ENCODE measurements around the gene PPP3R1. TPM values are rescaled to one million over a fixed set of nuclear protein-coding genes. Genes with fewer than 3 reads are reported as not detected.

PPP3R1 gene
- total RNA-seq = 10 to 100 TPM; 45.7 to 69.4 (median 52.5) TPM
- polyA plus RNA-seq = 10 to 100 TPM; 19.2 to 45.6 (median 26.0) TPM
- long read RNA-seq, donor 1, partial matches to known transcripts = 0 of 1 reads
- long read RNA-seq, donor 1, other reads (novel, unspliced or antisense) = 1 of 1 reads
- long read RNA-seq, donor 2, partial matches to known transcripts = 0 of 3 reads
- long read RNA-seq, donor 2, other reads (novel, unspliced or antisense) = 1 of 3 reads

- Histone ChIP-seq H3K27ac (peak within 1 kb of the TSS; percentile 99), H3K27me3 (ENCODE audit: insufficient read depth in 3 of 3, low read length in 2 of 3) (no peaks in the 10 kb centered on the region), H3K4me1 (peaks cover 44% of the 10 kb centered on the region), H3K4me3 (peak within 1 kb of the TSS; percentile 91), H3K36me3 (ENCODE audit: insufficient read depth in 1 of 2, low read depth in 1 of 2) (no peaks in the 10 kb centered on the region), H3K9me3 (no peaks in the 10 kb centered on the region)
- DNase-seq (peak; percentile 95 to 98), ATAC-seq (peak; percentile 92 to 98 (median 94))
- intact Hi-C loops (cut with DNase I) = loop anchor here (2.0 to 5.0 kb wide), 5 partner anchors 40 to 96 kb away; partner anchors contain the start of genes PNO1 (in 2 of the 2) and CNRIP1 (in 1 of the 2)
- TF ChIP-seq CTCF (IDR thresholded peaks at IDR 0.05) = peak; percentile 5
- WGBS, 3 donors = 0 to 1% (median 1%) methylated on average over 49 to 78 of the region's 79 CpGs
These were observed at the start of gene PPP3R1 for GRCh38 chr2:68252400-68253218. PPP3R1 (minus strand) TSS chr2:68252532; CDS start chr2:68252127, 405 bp downstream.

- H3K27ac ChIP-seq = peak overlapping the region; percentile 94
- intact Hi-C loops (cut with DNase I) = no loop called here
- no peak for TF ChIP-seq CTCF (IDR thresholded peaks at IDR 0.05)
- no peak for ATAC-seq
- H3K36me3 ChIP-seq (ENCODE audit: insufficient read depth in 1 of 2, low read depth in 1 of 2) = no peaks in the 10 kb centered on the region
- H3K9me3 ChIP-seq = no peaks in the 10 kb centered on the region
- no peak overlapping the region for H3K4me3 ChIP-seq
- no peaks in the 10 kb centered on the region for H3K27me3 ChIP-seq (ENCODE audit: insufficient read depth in 3 of 3, low read length in 2 of 3)
- peaks cover 43% of the 10 kb centered on the region for H3K4me1 ChIP-seq
- DNase-seq = no peak
These were observed 43.2 kb upstream of the PPP3R1 start for GRCh38 chr2:68295516-68295915.

- TF ChIP-seq CTCF (IDR thresholded peaks at IDR 0.05) = no peak
- Histone ChIP-seq H3K4me3 (no peak overlapping the region), H3K9me3 (no peaks in the 10 kb centered on the region), H3K4me1 (peaks cover 49% of the 10 kb centered on the region), H3K27me3 (ENCODE audit: insufficient read depth in 3 of 3, low read length in 2 of 3) (no peaks in the 10 kb centered on the region), H3K36me3 (ENCODE audit: insufficient read depth in 1 of 2, low read depth in 1 of 2) (no peaks in the 10 kb centered on the region), H3K27ac (peak overlapping the region; percentile 94)
- 5 to 17% (median 7%) methylated on average over 2 of the region's 2 CpGs for WGBS, 3 donors
- no peak for DNase-seq
- intact Hi-C loops (cut with DNase I) = loop anchor here in 1 of 2 donors (5.0 kb wide), 2 partner anchors 43 to 152 kb away; partner anchors contain the start of gene PPP3R1
- ATAC-seq = peak in 3 of 4 donors; percentile 33 to 67 (median 63)
These were observed 42.6 kb upstream of the PPP3R1 start for GRCh38 chr2:68294913-68295312.

GRCh38 chr2:68294187-68294586 lies 41.9 kb upstream of the PPP3R1 start:
- Histone ChIP-seq H3K4me1 (peaks cover 56% of the 10 kb centered on the region), H3K4me3 (no peak overlapping the region), H3K36me3 (ENCODE audit: insufficient read depth in 1 of 2, low read depth in 1 of 2) (no peaks in the 10 kb centered on the region), H3K27ac (peak overlapping the region; percentile 94), H3K9me3 (no peaks in the 10 kb centered on the region), H3K27me3 (ENCODE audit: insufficient read depth in 3 of 3, low read length in 2 of 3) (no peaks in the 10 kb centered on the region)
- peak; percentile 9 for TF ChIP-seq CTCF (IDR thresholded peaks at IDR 0.05)
- WGBS, 3 donors = 81 to 94% (median 87%) methylated on average over 3 of the region's 3 CpGs
- ATAC-seq (no peak), DNase-seq (no peak)
- intact Hi-C loops (cut with DNase I) = loop anchor here in 1 of 2 donors (5.0 kb wide), 2 partner anchors 42 to 153 kb away; partner anchors contain the start of gene PPP3R1

Measured in psoas muscle (tissue), 8 donors.